AG10803 (cell line): Measurements from ENCODE around the gene FSTL5.

Experiments used
- DNase-seq: peaks from one replicate; pipeline ENCODE4 v3.0.0; 2010; ENCODE audit warnings: low read depth
- H3K4me3 ChIP-seq: 2 replicates; pipeline ENCODE4 v1.5.1; 2011; ENCODE audit warnings: mild to moderate bottlenecking, low read length, control low read depth
- TF ChIP-seq, protein P1 (sequence below): conservative IDR thresholded peaks from 2 replicates; pipeline ENCODE4 v1.5.1; 2011; ENCODE audit warnings: mild to moderate bottlenecking, low read length, control low read depth, inconsistent platforms

The FSTL5 gene

DNA sequence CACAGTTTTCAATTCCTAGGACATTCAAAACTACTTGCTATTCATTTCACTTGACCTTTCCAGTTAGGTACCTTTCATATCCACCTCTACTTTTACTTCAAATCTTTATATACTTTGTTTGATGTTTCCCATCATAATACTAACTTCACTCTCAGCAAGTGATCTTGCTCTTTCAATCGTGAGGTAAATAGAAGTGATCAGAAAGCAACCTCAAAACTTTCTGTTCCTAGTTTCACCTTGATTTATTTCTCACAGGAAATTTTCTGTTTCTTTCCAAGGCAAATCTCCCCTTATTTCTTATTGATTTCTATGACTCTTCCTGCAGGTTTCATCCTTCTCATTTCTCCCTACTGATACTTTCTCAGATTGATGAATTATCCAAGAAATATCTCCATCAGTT, 623.5 kb downstream of the FSTL5 start:
- no peak overlapping the region for H3K4me3 ChIP-seq
- TF ChIP-seq, protein P1, sequence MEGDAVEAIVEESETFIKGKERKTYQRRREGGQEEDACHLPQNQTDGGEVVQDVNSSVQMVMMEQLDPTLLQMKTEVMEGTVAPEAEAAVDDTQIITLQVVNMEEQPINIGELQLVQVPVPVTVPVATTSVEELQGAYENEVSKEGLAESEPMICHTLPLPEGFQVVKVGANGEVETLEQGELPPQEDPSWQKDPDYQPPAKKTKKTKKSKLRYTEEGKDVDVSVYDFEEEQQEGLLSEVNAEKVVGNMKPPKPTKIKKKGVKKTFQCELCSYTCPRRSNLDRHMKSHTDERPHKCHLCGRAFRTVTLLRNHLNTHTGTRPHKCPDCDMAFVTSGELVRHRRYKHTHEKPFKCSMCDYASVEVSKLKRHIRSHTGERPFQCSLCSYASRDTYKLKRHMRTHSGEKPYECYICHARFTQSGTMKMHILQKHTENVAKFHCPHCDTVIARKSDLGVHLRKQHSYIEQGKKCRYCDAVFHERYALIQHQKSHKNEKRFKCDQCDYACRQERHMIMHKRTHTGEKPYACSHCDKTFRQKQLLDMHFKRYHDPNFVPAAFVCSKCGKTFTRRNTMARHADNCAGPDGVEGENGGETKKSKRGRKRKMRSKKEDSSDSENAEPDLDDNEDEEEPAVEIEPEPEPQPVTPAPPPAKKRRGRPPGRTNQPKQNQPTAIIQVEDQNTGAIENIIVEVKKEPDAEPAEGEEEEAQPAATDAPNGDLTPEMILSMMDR, result no peak
- no peak for DNase-seq

DNA sequence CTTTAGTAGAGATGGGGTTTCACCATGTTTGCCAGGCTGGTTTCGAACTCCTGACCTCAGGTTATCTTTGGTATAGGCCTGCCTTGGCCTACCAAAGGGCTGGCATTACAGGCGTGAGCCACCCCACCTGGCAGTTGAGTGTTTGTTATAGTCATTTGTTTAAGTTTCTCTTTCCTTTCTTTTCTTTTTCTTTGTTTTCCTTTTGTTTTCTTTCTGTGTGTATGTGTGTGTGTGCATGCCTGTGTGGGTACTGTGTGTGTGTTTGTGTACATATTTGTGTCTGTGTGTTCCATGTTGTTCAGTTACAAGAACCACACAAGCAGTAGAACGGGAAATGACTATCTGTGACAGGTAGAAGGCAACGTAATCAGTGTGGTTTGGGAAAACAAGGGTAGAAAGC, 624.9 kb downstream of the FSTL5 start:
- H3K4me3 ChIP-seq, result no peak overlapping the region
- no peak for DNase-seq
- TF ChIP-seq, protein P1, result no peak

DNA sequence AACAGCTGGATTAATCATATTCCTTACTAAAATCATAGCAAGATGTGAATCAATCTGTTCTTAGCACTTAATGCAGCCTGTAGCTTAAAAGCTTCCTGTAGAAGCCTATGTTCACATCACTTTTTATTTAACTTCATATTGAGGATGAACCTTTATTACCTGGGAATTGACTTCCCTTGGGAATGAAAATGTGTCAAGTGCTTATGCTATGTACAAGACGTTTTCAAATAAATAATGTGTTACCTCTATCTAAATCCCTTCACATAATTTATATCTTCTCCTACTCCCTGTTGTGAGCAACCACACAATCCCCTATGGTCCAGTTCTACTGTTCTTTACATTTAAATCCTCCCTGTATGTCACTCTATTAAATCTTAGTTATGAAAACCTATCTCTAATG, 633.1 kb downstream of the FSTL5 start:
- TF ChIP-seq, protein P1, result no peak
- no peak overlapping the region for H3K4me3 ChIP-seq
- no peak for DNase-seq

DNA sequence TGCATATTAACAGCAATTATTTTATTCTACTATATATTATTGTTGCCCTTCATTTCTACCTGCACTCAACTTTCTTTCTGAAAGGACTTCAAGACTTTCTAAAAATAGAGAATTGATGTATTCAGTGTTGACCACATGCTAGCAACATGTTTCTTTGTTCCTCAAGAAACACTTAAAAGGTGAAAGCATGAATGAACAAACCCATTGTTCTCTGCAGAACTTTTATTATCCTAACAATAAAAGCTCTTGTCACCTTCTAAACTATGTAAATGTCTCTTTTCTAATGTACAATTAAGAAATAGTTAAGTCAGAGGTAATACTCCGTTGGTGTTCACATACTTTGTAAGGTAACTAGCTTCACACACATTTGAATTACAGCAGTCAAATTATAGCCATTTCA, 638.7 kb downstream of the FSTL5 start:
- no peak overlapping the region for H3K4me3 ChIP-seq
- no peak for DNase-seq
- TF ChIP-seq, protein P1, result no peak

DNA sequence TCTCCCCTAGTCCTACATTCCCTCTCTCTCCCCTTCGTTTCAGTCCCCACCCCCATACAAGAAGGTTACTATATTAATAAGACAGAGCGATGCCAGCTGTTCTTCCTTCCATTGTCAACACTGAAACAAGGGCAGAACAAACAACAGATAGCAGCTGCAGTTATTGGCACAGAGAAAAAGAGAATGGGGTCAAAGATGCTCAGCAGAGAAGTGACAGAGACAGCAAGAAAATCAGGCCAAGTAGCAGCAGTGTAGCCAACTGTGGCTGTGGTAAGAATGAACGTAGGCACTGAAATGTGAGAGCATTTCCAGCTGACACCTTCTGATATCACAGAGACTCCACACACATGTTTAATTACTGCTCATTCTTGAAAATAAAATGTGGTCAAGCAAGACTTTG, 641.8 kb downstream of the FSTL5 start:
- no peak for DNase-seq
- H3K4me3 ChIP-seq, result no peak overlapping the region
- TF ChIP-seq, protein P1, result no peak

DNA sequence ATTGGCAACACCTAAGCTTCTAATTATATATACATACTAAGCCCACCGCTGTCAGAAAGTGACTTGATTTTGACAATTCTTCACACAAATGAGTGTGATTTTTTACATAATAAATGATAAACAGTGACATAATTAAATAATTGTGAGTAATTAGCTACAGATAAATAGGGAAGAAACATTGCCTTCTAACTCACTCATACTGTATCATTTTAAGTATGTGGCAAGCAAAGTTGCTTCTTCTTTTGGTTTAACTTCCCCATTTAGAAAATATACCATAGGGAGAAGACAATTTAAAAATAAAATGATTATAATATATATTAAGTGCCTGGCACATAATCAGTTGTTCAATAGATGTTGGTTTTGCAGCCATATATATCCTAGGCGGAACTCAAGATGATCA, 644.2 kb downstream of the FSTL5 start:
- TF ChIP-seq, protein P1, result no peak
- no peak for DNase-seq
- no peak overlapping the region for H3K4me3 ChIP-seq

DNA sequence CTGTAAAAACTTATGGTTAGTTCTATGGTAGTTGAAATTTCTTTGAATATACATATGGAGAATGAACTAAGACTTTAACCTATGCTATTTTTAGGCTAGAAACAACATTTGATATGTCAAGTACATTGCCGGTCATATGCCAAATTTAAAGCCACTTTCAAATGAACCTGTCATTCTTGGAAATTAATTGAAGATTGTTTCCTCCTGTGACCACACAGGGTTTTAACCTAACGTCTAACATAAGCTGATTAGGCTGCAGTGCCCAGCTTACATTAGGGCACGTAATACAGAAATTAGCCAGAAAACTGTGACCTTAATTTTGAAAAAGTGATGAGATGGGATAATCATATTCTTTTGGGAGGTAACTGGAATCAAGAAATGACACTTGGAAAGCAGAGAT, 645.9 kb downstream of the FSTL5 start:
- DNase-seq, result no peak
- H3K4me3 ChIP-seq, result no peak overlapping the region
- TF ChIP-seq, protein P1, result no peak
